HG02884 (cell line): ENCODE measurements around the gene S100A1.
A peak's percentile ranks its signal among the peaks of the same experiment; 100 is the strongest.
"Not testable (repeated sequence)": the region's sequence is repeated elsewhere in the genome, so short reads cannot be mapped to it uniquely, and the experiment has no call there.

Source experiments
- ATAC-seq: cut with Tn5 transposase; IDR thresholded peaks from one replicate; pipeline ENCODE4 v1.9.1; 2021; ENCODE audit warnings: mild to moderate bottlenecking, moderate library complexity; ENCODE audit not compliant: unreplicated experiment

S100A1 gene

GRCh38 chr1:153629343-153629665, 1.1 kb downstream of the S100A1 start:
- ATAC-seq: no peak

- ATAC-seq: no peak
Measured at GRCh38 chr1:153629971-153630370, 1.7 kb downstream of the S100A1 start.

- no peak for ATAC-seq
Measured at GRCh38 chr1:153630384-153630783, 2.1 kb downstream of the S100A1 start.

- ATAC-seq: no peak
Measured at GRCh38 chr1:153631047-153632022, 3.1 kb downstream of the S100A1 start.

GRCh38 chr1:153633161-153633753, 5.0 kb downstream of the S100A1 start:
- no peak for ATAC-seq

GRCh38 chr1:153633754-153634665, 5.8 kb downstream of the S100A1 start, which contains the start of gene CHTOP:
CHTOP (plus strand) TSS chr1:153634066; CDS start chr1:153636589, 2,523 bp downstream.
- ATAC-seq: peak; percentile 86

- ATAC-seq: no peak
Measured at GRCh38 chr1:153635872-153636271, 7.6 kb downstream of the S100A1 start.

GRCh38 chr1:153636312-153636711, 8.1 kb downstream of the S100A1 start:
- no peak for ATAC-seq

GRCh38 chr1:153638261-153638660, 10.0 kb downstream of the S100A1 start:
- ATAC-seq: no peak

GRCh38 chr1:153639280-153639679, 11.0 kb downstream of the S100A1 start:
- no peak for ATAC-seq

GRCh38 chr1:153640213-153640612, 12.0 kb downstream of the S100A1 start:
- ATAC-seq: not testable (repeated sequence)

GRCh38 chr1:153640861-153641260, 12.6 kb downstream of the S100A1 start:
- ATAC-seq: no peak

- no peak for ATAC-seq
Measured at GRCh38 chr1:153642161-153642560, 13.9 kb downstream of the S100A1 start.

- no peak for ATAC-seq
Measured at GRCh38 chr1:153643100-153643499, 14.9 kb downstream of the S100A1 start.

GRCh38 chr1:153643816-153644215, 15.6 kb downstream of the S100A1 start:
- no peak for ATAC-seq

GRCh38 chr1:153646672-153647345, 18.6 kb downstream of the S100A1 start:
- ATAC-seq: no peak

- no peak for ATAC-seq
Measured at GRCh38 chr1:153647346-153647714, 19.1 kb downstream of the S100A1 start.

- ATAC-seq: no peak
Measured at GRCh38 chr1:153648000-153648643, 19.9 kb downstream of the S100A1 start.

GRCh38 chr1:153649137-153649862, 21.1 kb downstream of the S100A1 start:
- ATAC-seq: no peak

- ATAC-seq: no peak
Measured at GRCh38 chr1:153649863-153650235, 21.6 kb downstream of the S100A1 start.
